HG02852 (cell line): Measurements from ENCODE around the gene RTN4R.
"Not testable (repeated sequence)": the region's sequence is repeated elsewhere in the genome, so short reads cannot be mapped to it uniquely, and the experiment has no call there.

Experiments
- ATAC-seq: cut with Tn5 transposase; IDR thresholded peaks from one replicate; pipeline ENCODE4 v1.9.1; 2021; ENCODE audit warnings: mild to moderate bottlenecking, moderate library complexity; ENCODE audit not compliant: unreplicated experiment

The RTN4R gene

GRCh38 chr22:20272700-20273099 is 4.6 kb upstream of the RTN4R start:
- ATAC-seq: no peak

- ATAC-seq: no peak
Measured at GRCh38 chr22:20272174-20272573, 4.1 kb upstream of the RTN4R start.

- ATAC-seq: no peak
Measured at GRCh38 chr22:20271114-20271994, 3.2 kb upstream of the RTN4R start.

GRCh38 chr22:20270190-20271113 is 2.3 kb upstream of the RTN4R start:
- not testable (repeated sequence) for ATAC-seq

GRCh38 chr22:20269673-20270072 is 1.6 kb upstream of the RTN4R start:
- ATAC-seq: not testable (repeated sequence)

GRCh38 chr22:20269201-20269600 is 1.1 kb upstream of the RTN4R start:
- not testable (repeated sequence) for ATAC-seq

- no peak for ATAC-seq
Measured at GRCh38 chr22:20267441-20268278, 458 bp downstream of the RTN4R start.

GRCh38 chr22:20266667-20267440 is 1.3 kb downstream of the RTN4R start:
- ATAC-seq: not testable (repeated sequence)

- ATAC-seq: not testable (repeated sequence)
Measured at GRCh38 chr22:20265772-20266666, 2.1 kb downstream of the RTN4R start.

GRCh38 chr22:20264614-20265452 is 3.3 kb downstream of the RTN4R start:
- no peak for ATAC-seq

- not testable (repeated sequence) for ATAC-seq
Measured at GRCh38 chr22:20263404-20264281, 4.5 kb downstream of the RTN4R start.

- ATAC-seq: no peak
Measured at GRCh38 chr22:20262582-20263147, 5.5 kb downstream of the RTN4R start.

- ATAC-seq: no peak
Measured at GRCh38 chr22:20261848-20262581, 6.1 kb downstream of the RTN4R start.

GRCh38 chr22:20260071-20260765 is 7.9 kb downstream of the RTN4R start:
- no peak for ATAC-seq

- ATAC-seq: no peak
Measured at GRCh38 chr22:20259327-20259688, 8.8 kb downstream of the RTN4R start.
